GM12878 (cell line): ENCODE data around the gene ITGBL1. TPM values are rescaled to one million over a fixed set of nuclear protein-coding genes. Genes with fewer than 3 reads are reported as not detected.

Experiments used
- ATAC-seq: fragments of 200-7000 bp; cut with Tn5 transposase; 3 replicates; pipeline ENCODE4 v1.9.1; 2020; ENCODE audit warnings: mild to moderate bottlenecking, moderate library complexity
- BruUV-seq: library from RNA; stranded (reverse); fragments of 400-500 nt; replicated peaks from 2 replicates; lab custom pipeline; 2021; lab: Mats Ljungman, UMichigan
- CTCF ChIA-PET: fragments of 300-600 bp; sonication (Branson Sonifier 250); formaldehyde crosslinking; extraction: SDS; loops from one replicate; lab custom pipeline; 2021; ENCODE audit warnings: inconsistent platforms; lab: Yijun Ruan, JAX
- POLR2A ChIA-PET: fragments of 350-600 bp; formaldehyde crosslinking; extraction: SDS; loops from one replicate; lab custom pipeline; 2021; ENCODE audit warnings: inconsistent platforms; lab: Charles Lee
- RAD21 ChIA-PET: fragments of 300-600 bp; sonication (Branson Sonifier 250); formaldehyde crosslinking; loops from one replicate; lab custom pipeline; 2023; ENCODE audit warnings: antibody characterized with exemption; ENCODE audit not compliant: unreplicated experiment; lab: Charles Lee
- SMC1A ChIA-PET: fragments of 300-600 bp; sonication (Branson Sonifier 250); formaldehyde crosslinking; loops from one replicate; lab custom pipeline; 2023; ENCODE audit not compliant: unreplicated experiment, uncharacterized antibody; lab: Charles Lee
- DNase-seq: peaks from one replicate; pipeline ENCODE4 v3.0.0-alpha.2; 2011; ENCODE audit warnings: low read depth, low spot score
- FAIRE-seq: peaks from 3 replicates; lab custom pipeline; 2011; peaks lifted over from hg19 to GRCh38; lab: Jason Lieb, UNC
- H2AFZ ChIP-seq: 2 replicates; pipeline ENCODE4 v1.6.0; 2011; ENCODE audit warnings: low read depth, low read length, control low read depth; ENCODE audit not compliant: control insufficient read depth
- H3K27ac ChIP-seq: 2 replicates; pipeline ENCODE4 v1.5.1; 2011; ENCODE audit warnings: control low read depth; ENCODE audit not compliant: control insufficient read depth, insufficient read depth
- H3K27me3 ChIP-seq, 2 experiments: replicated peaks in 1 of 2; 2 replicates each; pipeline versions ENCODE4 v1.6.0 to v1.6.1; 2011; ENCODE audit warnings: low read length in 1 of 2; ENCODE audit not compliant: control insufficient read depth in 2 of 2, insufficient read depth in 2 of 2
- H3K36me3 ChIP-seq, 2 experiments: 2 replicates each; pipeline ENCODE4 v1.5.1; 2011; ENCODE audit warnings: low read length in 1 of 2; ENCODE audit not compliant: control insufficient read depth in 2 of 2, insufficient read depth in 2 of 2
- H3K4me1 ChIP-seq: 2 replicates; pipeline ENCODE4 v1.6.1; 2011; ENCODE audit warnings: mild to moderate bottlenecking, low read length, moderate library complexity, mixed read lengths; ENCODE audit not compliant: control insufficient read depth, insufficient read depth
- H3K4me2 ChIP-seq: 2 replicates; pipeline ENCODE4 v1.6.0; 2011; ENCODE audit warnings: control low read depth; ENCODE audit not compliant: control insufficient read depth, insufficient read depth
- H3K4me3 ChIP-seq: fragments of 200-600 bp; sonication (generic); 2 replicates; pipeline ENCODE4 v1.5.1; 2016
- H3K79me2 ChIP-seq: 2 replicates; pipeline ENCODE4 v1.6.0; 2011; ENCODE audit warnings: low read length; ENCODE audit not compliant: control insufficient read depth, insufficient read depth
- H3K9ac ChIP-seq: 2 replicates; pipeline ENCODE4 v1.8.0; 2011; ENCODE audit warnings: low read length, control low read depth, mixed read lengths; ENCODE audit not compliant: control insufficient read depth, insufficient read depth
- H3K9me3 ChIP-seq: replicated peaks from 3 replicates; pipeline ENCODE4 v1.5.1; 2011; ENCODE audit warnings: mild to moderate bottlenecking, low read length; ENCODE audit not compliant: control insufficient read depth, insufficient read depth
- H4K20me1 ChIP-seq: 2 replicates; pipeline ENCODE4 v1.6.0; 2011; ENCODE audit not compliant: control insufficient read depth, insufficient read depth
- BHLHE40 ChIP-seq, 2 experiments: fragments of 450-650 bp in 1 of 2; IDR thresholded peaks; 2 replicates each; pipeline ENCODE4 v1.6.1; 2011 to 2017; ENCODE audit warnings: low read depth in 2 of 2, borderline replicate concordance in 1 of 2, improper control_type of control experiment in 1 of 2, low read length in 1 of 2, mild to moderate bottlenecking in 1 of 2
- CEBPZ ChIP-seq: fragments of 150-350 bp; IDR thresholded peaks from 2 replicates; pipeline ENCODE4 v1.6.1; 2016; ENCODE audit warnings: low read depth, low read length
- FOXM1 ChIP-seq: IDR thresholded peaks from 2 replicates; pipeline ENCODE4 v1.6.1; 2012; ENCODE audit warnings: low read depth, mild to moderate bottlenecking, inconsistent platforms, low read length, moderate library complexity
- IKZF1 ChIP-seq: fragments of 450-650 bp; conservative IDR thresholded peaks from 2 replicates; pipeline ENCODE4 v1.6.1; 2017; ENCODE audit warnings: antibody characterized with exemption, mild to moderate bottlenecking
- KDM1A ChIP-seq: fragments of 200-600 bp; sonication (generic); IDR thresholded peaks from 2 replicates; pipeline ENCODE4 v1.6.1; 2016; ENCODE audit warnings: borderline replicate concordance
- RAD51 ChIP-seq: fragments of 450-650 bp; IDR thresholded peaks from 2 replicates; pipeline ENCODE4 v1.6.1; 2016; ENCODE audit warnings: moderate library complexity, mild to moderate bottlenecking, inconsistent platforms
- RBBP5 ChIP-seq: fragments of 200-600 bp; sonication (generic); conservative IDR thresholded peaks from 2 replicates; pipeline ENCODE4 v1.6.1; 2016
- SPI1 ChIP-seq: IDR thresholded peaks from 2 replicates; pipeline ENCODE4 v1.6.1; 2011; ENCODE audit warnings: low read depth, mild to moderate bottlenecking, low read length, moderate library complexity, borderline replicate concordance; ENCODE audit not compliant: insufficient read depth
- ZNF687 ChIP-seq: fragments of 450-650 bp; IDR thresholded peaks from 2 replicates; pipeline ENCODE4 v1.6.1; 2017; ENCODE audit warnings: mild to moderate bottlenecking, moderate library complexity
- WGBS: methylation state at CpG from one replicate; pipeline ENCODE4 v1.1.6; 2016; ENCODE audit warnings: low lambda C conversion rate; ENCODE audit not compliant: insufficient replicate concordance, insufficient coverage; ENCODE audit errors: missing lambda C conversion rate; 5-methylcytosine and 5-hydroxymethylcytosine counted together
- in situ Hi-C: fragments of 300-500 bp; cut with MboI; formaldehyde crosslinking; loops from 9 replicates; pipeline ENCODE4 v1.14.3; 2018; ENCODE audit warnings: mixed read lengths
- intact Hi-C: fragments of 100-400 bp; cut with micrococcal nuclease; formaldehyde crosslinking; loops from one replicate; pipeline ENCODE4 v1.14.2; 2022; ENCODE audit not compliant: unreplicated experiment
- polyA plus RNA-seq, 11 experiments: library from polyadenylated mRNA; depleted of rRNA in 4 of 11; unstranded in 6 of 11; stranded (reverse) in 5 of 11; fragments of >200 nt; fragmentation: Nextera tagmentation in 4 of 11; fragmentation: Illumina TruSeq in 1 of 11; extraction: Ambion mirVana in 4 of 11; extraction: Trizol in 1 of 11; gene quantifications; 1 replicate in 1 of 11; 2 replicates in 10 of 11; pipeline versions ENCODE4 v1.2.1 to v1.2.3, GENCODE V29; 2011 to 2016; ENCODE audit warnings: inconsistent platforms in 2 of 11, missing spikeins in 2 of 11, low read depth in 1 of 11
- total RNA-seq, 4 experiments: library from RNA; depleted of rRNA in 3 of 4; stranded (reverse); fragments of >200 nt in 3 of 4; fragmentation: Illumina TruSeq in 1 of 4; extraction: Trizol in 1 of 4; gene quantifications; 2 replicates each; pipeline versions ENCODE4 v1.2.1 to v1.2.3, GENCODE V29; 2013 to 2021
- TF ChIP-seq, protein P1 (sequence below): IDR thresholded peaks from 2 replicates; pipeline ENCODE4 v1.6.1; 2011; ENCODE audit warnings: low read depth, mild to moderate bottlenecking, low read length, moderate library complexity, borderline replicate concordance; ENCODE audit errors: extremely low read depth
- TF ChIP-seq, protein P2 (sequence below): IDR thresholded peaks from 2 replicates; pipeline ENCODE4 v1.6.1; 2012; ENCODE audit warnings: low read depth, low read length, improper control_type of control experiment
- TF ChIP-seq, protein P3 (sequence below): IDR thresholded peaks from 2 replicates; pipeline ENCODE4 v1.6.1; 2011; ENCODE audit warnings: low read depth, low read length, improper control_type of control experiment, borderline replicate concordance

The ITGBL1 gene
- total and polyA plus RNA-seq, 10 of the 15 experiments (the other 5 are each of a cell fraction or from before 2014, with no cell fraction given): 0.17 to 2.8 (median 0.28) TPM; not detected in 3

- TF ChIP-seq RBBP5: no peak
- TF ChIP-seq, protein P1, sequence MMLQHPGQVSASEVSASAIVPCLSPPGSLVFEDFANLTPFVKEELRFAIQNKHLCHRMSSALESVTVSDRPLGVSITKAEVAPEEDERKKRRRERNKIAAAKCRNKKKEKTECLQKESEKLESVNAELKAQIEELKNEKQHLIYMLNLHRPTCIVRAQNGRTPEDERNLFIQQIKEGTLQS: no peak
- TF ChIP-seq KDM1A: no peak
- TF ChIP-seq CEBPZ: no peak
These were observed 74.7 kb downstream of the ITGBL1 start (continued) for GRCh38 chr13:101527130-101527529.

GRCh38 chr13:101529422-101529821 is 76.9 kb downstream of the ITGBL1 start:
- no peaks in the 10 kb centered on the region for H3K4me1 ChIP-seq
- ChIA-PET CTCF (no interaction called here), POLR2A (no interaction called here), RAD21 (interaction anchor here (1.4 kb wide), 1 partner anchor 98 kb away, joined by 4 read pairs; no protein-coding TSS in a partner anchor), SMC1A (interaction anchor here (0.8 to 1.2 kb wide), 2 partner anchors 182 to 227 kb away, joined by 3 to 4 read pairs; no protein-coding TSS in a partner anchor)
- H3K9me3 ChIP-seq: no peaks in the 10 kb centered on the region
- intact Hi-C loops (no loop called here), in situ Hi-C loops (no loop called here)
- no peak overlapping the region for H2AFZ ChIP-seq
- ATAC-seq: peak; percentile 93
- no peak overlapping the region for H3K9ac ChIP-seq
- H3K27me3 ChIP-seq: no peaks in the 10 kb centered on the region
- H3K27ac ChIP-seq: no peak overlapping the region
- H3K4me2 ChIP-seq: no peak overlapping the region
- H3K79me2 ChIP-seq: no peaks in the 10 kb centered on the region
- DNase-seq: no peak
- H3K4me3 ChIP-seq: no peak overlapping the region
- FAIRE-seq: no peak
- BruUV-seq: no TSS peak
- no peaks in the 10 kb centered on the region for H4K20me1 ChIP-seq
- no peaks in the 10 kb centered on the region for H3K36me3 ChIP-seq
- 0% methylated on average over 4 of the region's 4 CpGs for WGBS
- TF ChIP-seq, protein P2, sequence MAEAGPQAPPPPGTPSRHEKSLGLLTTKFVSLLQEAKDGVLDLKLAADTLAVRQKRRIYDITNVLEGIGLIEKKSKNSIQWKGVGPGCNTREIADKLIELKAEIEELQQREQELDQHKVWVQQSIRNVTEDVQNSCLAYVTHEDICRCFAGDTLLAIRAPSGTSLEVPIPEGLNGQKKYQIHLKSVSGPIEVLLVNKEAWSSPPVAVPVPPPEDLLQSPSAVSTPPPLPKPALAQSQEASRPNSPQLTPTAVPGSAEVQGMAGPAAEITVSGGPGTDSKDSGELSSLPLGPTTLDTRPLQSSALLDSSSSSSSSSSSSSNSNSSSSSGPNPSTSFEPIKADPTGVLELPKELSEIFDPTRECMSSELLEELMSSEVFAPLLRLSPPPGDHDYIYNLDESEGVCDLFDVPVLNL: no peak
- TF ChIP-seq FOXM1: no peak
- TF ChIP-seq RAD51: peak; percentile 62
- TF ChIP-seq SPI1: no peak
- TF ChIP-seq, protein P3, sequence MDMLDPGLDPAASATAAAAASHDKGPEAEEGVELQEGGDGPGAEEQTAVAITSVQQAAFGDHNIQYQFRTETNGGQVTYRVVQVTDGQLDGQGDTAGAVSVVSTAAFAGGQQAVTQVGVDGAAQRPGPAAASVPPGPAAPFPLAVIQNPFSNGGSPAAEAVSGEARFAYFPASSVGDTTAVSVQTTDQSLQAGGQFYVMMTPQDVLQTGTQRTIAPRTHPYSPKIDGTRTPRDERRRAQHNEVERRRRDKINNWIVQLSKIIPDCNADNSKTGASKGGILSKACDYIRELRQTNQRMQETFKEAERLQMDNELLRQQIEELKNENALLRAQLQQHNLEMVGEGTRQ: peak; percentile 3; the same call in 1 of the 2 replicates
- 0 out of 2 replicates have a peak, but pooled peaks have one; percentile 43 for TF ChIP-seq ZNF687
- peak in 1 of 2 experiments; percentile 25; a peak in 1 of 4 replicates for TF ChIP-seq BHLHE40 (IDR thresholded peaks at IDR 0.05; ENCODE audit: borderline replicate concordance in 1 of 2, low read depth in 2 of 2, low read length in 1 of 2)
- peak; percentile 46 for TF ChIP-seq IKZF1
